HG03469 (cell line): ENCODE results near the gene CSNK2A2.

ENCODE experiments used
- ATAC-seq: cut with Tn5 transposase; IDR thresholded peaks from one replicate; pipeline ENCODE4 v1.9.1; 2021; ENCODE audit warnings: mild to moderate bottlenecking, moderate library complexity, moderate number of reproducible peaks; ENCODE audit not compliant: unreplicated experiment

The CSNK2A2 gene

DNA sequence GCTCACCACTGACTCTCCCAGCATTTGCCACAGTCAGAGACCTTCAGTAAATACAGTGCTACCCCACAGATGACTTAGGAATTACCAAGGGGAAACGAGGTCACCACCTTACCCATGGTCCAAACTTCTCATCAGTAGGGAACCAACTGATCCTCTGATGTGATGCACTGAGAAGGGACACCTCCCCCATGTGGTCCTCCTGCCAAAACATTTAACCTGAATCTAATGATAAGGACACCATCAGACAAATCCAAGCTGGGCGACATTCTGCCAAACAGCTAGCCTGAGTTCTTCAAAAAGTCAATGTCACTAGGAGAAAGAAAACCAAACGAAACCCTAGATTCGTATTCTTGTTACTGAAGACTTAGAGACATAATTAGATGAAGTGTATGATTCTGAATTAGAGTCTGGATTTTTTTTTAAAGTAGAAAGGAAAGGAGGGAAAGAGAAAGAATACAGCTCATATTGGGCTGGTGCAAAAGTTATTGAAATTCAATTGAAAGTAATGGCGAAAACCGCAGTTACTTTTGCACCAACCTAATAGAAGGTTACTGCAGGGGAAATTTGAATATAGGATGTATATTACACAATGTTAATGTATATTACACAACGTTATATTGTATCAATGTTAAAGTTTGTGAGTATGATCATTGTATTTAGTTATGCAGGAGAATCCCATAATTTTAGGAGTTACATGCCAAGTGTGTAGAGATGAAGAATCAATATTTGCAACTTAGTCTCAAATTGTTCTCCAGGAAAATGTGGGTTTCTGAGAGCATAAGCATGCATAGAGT, 2.3 kb upstream of the CSNK2A2 start:
- ATAC-seq = no peak

DNA sequence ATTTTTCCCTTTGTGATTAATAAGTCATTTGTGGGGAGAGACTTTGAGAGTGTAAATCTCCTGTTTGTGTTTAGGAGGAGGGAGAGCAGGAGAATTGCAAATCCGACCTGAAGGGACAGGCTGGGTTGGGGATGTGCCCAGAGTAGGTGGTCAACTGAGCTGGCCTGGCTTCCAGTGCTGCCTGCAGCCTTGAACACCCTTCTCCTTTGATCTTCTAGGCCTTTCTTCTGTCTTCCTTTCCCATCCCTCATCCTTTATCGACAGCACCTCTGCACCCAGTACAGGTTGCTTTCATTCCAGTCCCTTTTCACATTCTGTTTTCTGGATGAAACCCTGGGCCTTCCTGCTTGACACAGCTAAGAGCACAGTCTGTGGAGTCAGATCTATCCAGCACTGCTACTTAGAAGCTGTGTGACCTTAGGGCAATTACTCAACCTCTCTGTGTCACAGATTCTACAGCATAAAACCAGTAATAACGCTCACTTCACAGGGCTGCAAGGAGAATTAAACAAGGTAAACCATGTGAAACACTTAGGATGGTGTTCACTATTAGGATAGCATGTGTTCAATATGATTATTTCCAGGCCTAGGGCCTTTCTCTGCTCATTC, 1.0 kb upstream of the CSNK2A2 start:
- no peak for ATAC-seq

- ATAC-seq = peak; percentile 14
Observed at GRCh38 chr16:58197314-58198012, 443 bp downstream of the CSNK2A2 start.

DNA sequence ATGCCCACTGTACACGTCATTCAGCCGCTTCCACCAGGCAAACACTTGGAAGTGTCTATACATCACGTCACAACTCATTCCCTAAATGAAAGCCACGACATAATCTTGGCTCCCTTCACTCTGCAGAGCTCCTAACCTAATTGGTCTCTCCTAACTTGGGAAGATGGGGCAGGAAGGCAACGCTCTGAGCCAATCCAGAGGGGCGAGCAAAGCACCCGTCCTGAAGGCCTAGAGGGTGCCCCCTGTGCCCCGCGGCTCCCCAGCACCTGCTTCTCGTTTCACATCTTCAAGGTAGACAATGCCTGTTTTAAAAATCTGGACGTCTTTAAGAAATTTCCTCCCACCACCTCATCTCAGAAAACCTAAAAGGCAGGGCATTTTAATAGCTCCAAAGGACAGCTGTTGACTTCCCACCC, 1.0 kb downstream of the CSNK2A2 start:
- ATAC-seq = no peak

DNA sequence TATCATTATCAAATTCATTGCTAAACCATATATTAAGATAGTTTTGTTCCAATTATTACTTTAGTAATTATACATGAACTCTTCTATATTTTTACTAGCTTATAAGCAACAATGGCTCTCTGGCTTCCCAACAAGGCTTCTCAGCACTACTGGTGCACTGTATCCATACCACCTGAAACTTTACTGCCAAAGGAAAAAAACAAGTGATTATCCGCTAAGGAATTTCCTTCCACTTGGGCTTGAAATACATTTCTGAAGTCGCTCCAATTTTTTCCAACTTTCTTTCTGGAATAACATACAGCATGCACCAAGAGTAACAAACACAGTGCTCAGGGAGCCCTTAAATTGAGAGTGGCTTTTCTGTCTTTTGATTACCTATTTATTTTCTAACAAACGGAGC, 2.1 kb downstream of the CSNK2A2 start:
- no peak for ATAC-seq

DNA sequence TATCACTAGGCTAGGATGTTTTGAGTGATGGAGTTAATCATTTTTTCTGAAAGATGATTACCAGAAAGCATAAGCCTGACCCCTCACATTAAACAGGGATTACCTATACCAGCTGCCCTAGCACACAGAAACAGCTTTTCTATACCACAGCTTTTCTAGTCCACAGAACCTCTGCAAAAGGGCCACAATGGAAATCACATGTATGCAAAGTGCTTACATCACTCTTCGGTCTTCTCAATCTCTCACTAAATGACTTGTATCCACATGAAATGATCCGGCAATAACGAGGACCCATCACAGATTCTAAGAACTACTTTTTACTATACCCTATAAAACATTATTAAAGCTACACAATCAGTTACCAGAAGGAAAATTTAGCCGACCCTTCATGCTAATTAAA, 2.6 kb downstream of the CSNK2A2 start:
- no peak for ATAC-seq

GRCh38 chr16:58194790-58195189, 3.1 kb downstream of the CSNK2A2 start:
- ATAC-seq = no peak

- ATAC-seq = no peak
Observed at GRCh38 chr16:58187665-58188421, 10.1 kb downstream of the CSNK2A2 start.

DNA sequence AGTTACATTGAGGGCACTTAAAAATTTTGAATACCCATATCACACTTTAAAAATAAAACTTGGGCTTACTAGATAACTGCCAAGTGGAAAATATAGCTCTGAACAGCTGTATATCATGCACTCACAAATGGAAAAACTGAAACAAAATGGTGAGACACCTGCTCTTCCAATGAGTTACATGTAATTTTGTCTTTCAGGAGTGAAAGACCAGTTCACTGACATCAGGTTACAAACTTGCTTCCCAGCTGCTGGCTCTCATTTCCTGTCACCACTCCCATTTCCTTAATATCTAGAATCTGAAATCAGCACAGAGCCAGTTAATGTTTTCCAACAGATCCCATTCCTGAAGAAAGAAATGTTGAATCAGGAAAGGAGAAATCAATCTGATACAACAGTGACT, 10.8 kb downstream of the CSNK2A2 start:
- no peak for ATAC-seq

GRCh38 chr16:58186176-58186944, 11.5 kb downstream of the CSNK2A2 start:
- ATAC-seq = no peak

DNA sequence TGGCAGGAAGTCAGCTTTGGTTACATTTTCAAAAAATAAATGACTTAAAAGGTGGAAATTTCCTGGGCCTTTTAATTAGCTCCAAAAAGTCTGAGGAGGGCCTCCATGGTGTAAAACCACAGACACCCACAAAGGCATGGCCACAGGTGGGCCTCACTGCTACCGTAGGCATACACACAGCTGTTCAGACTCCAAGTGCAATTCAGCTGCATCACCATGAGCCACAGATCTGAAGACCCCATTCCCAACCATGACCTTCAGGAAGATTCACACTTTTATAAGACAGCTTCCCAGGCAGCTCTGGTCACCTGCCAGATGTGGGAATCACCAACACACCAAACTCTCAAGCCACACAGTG, 20.6 kb downstream of the CSNK2A2 start:
- ATAC-seq = no peak

DNA sequence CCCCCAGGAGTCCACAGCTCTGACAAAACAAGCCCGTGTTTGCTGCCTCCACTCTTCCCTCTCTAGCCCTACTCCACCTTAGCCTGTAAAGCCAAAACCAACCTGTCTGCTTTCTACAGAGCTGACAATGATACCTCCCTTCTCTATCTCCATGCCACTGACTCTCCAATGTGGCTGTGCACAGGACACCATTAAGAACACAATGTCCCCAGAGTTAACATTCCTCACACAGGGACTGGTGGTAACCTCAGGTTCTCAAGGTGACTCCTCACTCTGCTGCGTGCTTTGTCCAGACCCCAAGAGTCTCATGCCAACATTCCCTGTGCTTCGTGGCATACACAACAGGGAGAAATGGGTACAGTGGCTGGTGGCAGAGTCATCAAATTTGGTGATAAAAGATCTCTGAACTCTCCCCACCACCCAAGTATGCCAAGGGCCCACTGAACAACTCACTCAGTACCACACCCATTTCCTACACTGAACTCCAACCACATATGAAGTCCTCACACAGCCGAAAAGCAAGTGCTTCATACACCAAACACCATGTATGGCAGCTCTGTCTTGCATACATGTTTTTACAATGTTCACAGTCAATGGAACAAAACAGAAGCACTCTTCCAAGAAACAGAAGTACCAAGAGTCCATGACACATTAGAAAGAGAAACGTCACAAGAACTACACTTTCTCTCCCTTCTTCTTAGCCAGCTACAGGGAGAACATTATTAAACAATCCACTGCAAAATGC, 21.1 kb downstream of the CSNK2A2 start:
- no peak for ATAC-seq

GRCh38 chr16:58170223-58170622, 27.7 kb downstream of the CSNK2A2 start:
- no peak for ATAC-seq

GRCh38 chr16:58160855-58161254, 37.1 kb downstream of the CSNK2A2 start:
- no peak for ATAC-seq

DNA sequence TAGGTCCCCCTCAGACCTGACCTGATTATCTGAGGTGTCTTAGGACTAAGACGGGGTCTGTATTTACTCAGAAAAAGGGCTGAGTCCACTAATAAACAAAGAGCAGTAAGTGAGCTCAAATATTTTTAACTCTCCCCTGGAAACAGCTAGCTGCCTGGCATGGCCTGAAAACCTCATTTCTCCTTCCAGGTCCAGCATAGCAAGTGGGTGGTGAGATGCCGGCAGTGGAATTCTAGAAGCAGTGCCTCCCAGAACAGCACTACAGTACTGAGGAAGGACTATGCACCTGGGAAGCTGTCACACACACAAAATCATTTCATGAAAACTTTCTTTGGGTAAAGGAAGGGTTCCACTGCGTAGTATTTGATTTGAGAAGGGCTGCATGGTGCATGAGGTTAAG, 39.2 kb downstream of the CSNK2A2 start:
- ATAC-seq = no peak

DNA sequence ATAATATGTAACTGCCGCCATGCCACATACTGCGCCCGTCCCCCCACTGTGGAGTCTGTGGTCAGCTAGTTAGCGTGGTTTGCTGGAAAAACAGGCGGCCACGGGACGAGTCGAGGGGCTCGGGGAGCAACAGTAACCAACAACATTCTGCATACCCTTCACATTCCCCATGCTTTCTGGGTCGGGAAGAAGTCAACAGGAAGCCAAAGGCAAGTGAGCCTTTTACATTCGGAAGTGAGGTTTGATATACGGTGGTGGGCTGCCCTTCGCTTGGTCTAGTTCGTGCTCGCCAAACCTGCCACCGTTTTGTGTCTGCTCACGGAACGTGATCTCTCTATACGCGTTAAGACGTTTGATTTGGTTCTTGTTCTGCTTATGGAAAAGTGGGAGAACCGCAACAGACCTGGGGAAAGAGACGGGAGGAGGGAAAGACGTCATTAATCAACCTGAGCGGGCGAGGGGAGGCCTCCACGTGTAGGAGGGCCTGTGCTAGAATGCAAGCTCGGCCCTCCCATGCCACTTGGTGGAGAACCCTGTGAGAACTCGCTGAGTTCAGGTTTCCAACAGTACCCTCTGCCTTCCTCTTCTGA, 39.9 kb downstream of the CSNK2A2 start:
- no peak for ATAC-seq

DNA sequence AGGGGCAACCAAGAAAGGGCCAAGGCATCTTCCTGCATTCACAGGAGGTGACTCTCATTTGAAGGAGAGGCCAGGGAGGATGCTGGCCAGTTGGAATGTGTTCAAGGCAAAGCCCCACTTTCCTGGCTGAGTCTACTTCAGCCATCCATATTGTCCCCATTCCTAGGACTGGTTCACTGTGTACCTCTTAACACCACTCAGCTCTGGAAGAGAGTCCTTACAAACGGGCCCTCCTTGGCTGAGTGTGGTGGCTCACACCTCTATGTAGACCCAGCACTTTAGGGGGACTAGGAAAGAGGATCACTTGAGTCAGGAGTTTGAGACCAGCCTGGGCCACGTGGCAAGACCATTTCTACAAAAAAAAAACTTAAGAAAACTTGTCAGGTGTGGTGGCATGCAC, 40.7 kb downstream of the CSNK2A2 start:
- ATAC-seq = no peak

- ATAC-seq = no peak
Observed at GRCh38 chr16:58155839-58156238, 42.1 kb downstream of the CSNK2A2 start.

GRCh38 chr16:58154345-58154744, 43.6 kb downstream of the CSNK2A2 start:
- no peak for ATAC-seq
